Fibroblast of lung (primary cell): Measurements from ENCODE around the gene FXYD1.

Experiments used
- EZH2 ChIP-seq: IDR thresholded peaks from 2 replicates; pipeline ENCODE4 v1.5.1; 2012; ENCODE audit warnings: low read length, control low read depth, mild to moderate bottlenecking; ENCODE audit errors: missing control alignments
- TF ChIP-seq, protein P1 (sequence below), 2 donors: IDR thresholded peaks in 1 of 2; conservative IDR thresholded peaks in 1 of 2; 1 replicate in 1 of 2; 2 replicates in 1 of 2; pipeline ENCODE4 v1.5.1; 2011 to 2012; ENCODE audit warnings: low read length in 2 of 2, control low read depth in 1 of 2, inconsistent platforms in 1 of 2, low read depth in 1 of 2, mild to moderate bottlenecking in 1 of 2

DNA sequence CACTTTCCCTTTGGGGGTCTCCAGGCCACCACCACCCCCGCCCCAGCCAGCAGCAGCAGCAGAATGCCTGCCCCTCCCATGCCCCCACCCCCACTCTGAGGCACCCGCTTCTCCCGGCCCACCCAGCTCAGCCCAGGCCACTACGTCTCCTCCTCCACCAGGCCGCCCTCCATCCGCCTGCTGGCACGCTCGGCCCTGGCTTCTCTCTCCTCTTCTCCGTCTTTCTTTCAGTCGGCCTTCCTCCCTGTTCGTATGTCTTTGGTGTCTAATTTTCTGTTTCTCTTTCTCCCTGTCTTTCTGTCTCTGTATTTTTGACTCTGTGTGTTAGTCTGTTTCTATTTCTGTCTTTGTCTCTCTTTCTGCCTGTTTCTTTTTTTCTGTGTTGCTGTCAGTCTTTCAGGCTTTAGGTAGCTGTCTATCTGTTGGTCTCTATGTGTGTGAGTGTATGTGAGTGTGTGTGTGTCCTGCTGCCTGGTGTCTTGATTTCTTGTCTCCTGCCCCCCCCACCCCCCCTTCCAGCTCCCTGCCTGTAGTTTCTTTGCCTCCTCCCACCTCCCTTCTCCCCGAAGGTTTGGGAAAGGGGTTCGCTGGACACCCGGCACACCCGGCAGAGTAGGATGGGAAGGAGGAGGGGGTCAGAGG lies 3.9 kb upstream of the FXYD1 start, which contains the start of gene LGI4:
- TF ChIP-seq, protein P1, sequence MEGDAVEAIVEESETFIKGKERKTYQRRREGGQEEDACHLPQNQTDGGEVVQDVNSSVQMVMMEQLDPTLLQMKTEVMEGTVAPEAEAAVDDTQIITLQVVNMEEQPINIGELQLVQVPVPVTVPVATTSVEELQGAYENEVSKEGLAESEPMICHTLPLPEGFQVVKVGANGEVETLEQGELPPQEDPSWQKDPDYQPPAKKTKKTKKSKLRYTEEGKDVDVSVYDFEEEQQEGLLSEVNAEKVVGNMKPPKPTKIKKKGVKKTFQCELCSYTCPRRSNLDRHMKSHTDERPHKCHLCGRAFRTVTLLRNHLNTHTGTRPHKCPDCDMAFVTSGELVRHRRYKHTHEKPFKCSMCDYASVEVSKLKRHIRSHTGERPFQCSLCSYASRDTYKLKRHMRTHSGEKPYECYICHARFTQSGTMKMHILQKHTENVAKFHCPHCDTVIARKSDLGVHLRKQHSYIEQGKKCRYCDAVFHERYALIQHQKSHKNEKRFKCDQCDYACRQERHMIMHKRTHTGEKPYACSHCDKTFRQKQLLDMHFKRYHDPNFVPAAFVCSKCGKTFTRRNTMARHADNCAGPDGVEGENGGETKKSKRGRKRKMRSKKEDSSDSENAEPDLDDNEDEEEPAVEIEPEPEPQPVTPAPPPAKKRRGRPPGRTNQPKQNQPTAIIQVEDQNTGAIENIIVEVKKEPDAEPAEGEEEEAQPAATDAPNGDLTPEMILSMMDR (conservative IDR thresholded peaks at IDR 0.05 in 1 of 2, IDR thresholded peaks at IDR 0.05 in 1 of 2; ENCODE audit: low read depth in 1 of 2, low read length in 2 of 2), result no peak
- no peak for TF ChIP-seq EZH2
